CD4-positive, alpha-beta T cell treated with Interleukin-6 at 100 ng/mL for 8 hours (primary cell): Measurements from ENCODE around the gene NPAS3.

Experiments used
- DNase-seq: peaks from one replicate; pipeline ENCODE4 v3.0.0-alpha.2; 2020; ENCODE audit warnings: mixed read lengths, low spot score

NPAS3 gene

GRCh38 chr14:33836900-33837577 is 898.4 kb downstream of the NPAS3 start:
- no peak for DNase-seq

GRCh38 chr14:33837943-33838683 is 899.4 kb downstream of the NPAS3 start:
- no peak for DNase-seq

GRCh38 chr14:33839193-33840076 is 900.8 kb downstream of the NPAS3 start:
- DNase-seq, result peak; percentile 53

GRCh38 chr14:33840797-33841196 is 902.1 kb downstream of the NPAS3 start:
- DNase-seq, result no peak

- no peak for DNase-seq
Observed at GRCh38 chr14:33842299-33842698, 903.6 kb downstream of the NPAS3 start.

GRCh38 chr14:33844118-33844517 is 905.4 kb downstream of the NPAS3 start:
- DNase-seq, result no peak

GRCh38 chr14:33846100-33846824 is 907.6 kb downstream of the NPAS3 start:
- DNase-seq, result no peak

- no peak for DNase-seq
Observed at GRCh38 chr14:33847066-33847465, 908.4 kb downstream of the NPAS3 start.

GRCh38 chr14:33848009-33848408 is 909.3 kb downstream of the NPAS3 start:
- no peak for DNase-seq

GRCh38 chr14:33848706-33849454 is 910.2 kb downstream of the NPAS3 start:
- DNase-seq, result no peak

- DNase-seq, result no peak
Observed at GRCh38 chr14:33849455-33849801, 910.7 kb downstream of the NPAS3 start.

GRCh38 chr14:33850826-33851225 is 912.1 kb downstream of the NPAS3 start:
- no peak for DNase-seq

- DNase-seq, result no peak
Observed at GRCh38 chr14:33851366-33851765, 912.7 kb downstream of the NPAS3 start.

GRCh38 chr14:33851931-33852330 is 913.3 kb downstream of the NPAS3 start:
- DNase-seq, result no peak
